HG02763 (cell line): ENCODE results near the gene MAPK1IP1L.
"Not testable (repeated sequence)": the region's sequence is repeated elsewhere in the genome, so short reads cannot be mapped to it uniquely, and the experiment has no call there.

ENCODE experiments used
- ATAC-seq: cut with Tn5 transposase; IDR thresholded peaks from one replicate; pipeline ENCODE4 v1.9.1; 2021; ENCODE audit warnings: mild to moderate bottlenecking, moderate library complexity; ENCODE audit not compliant: unreplicated experiment

MAPK1IP1L gene

GRCh38 chr14:55053500-55053899 lies 2.1 kb downstream of the MAPK1IP1L start:
- no peak for ATAC-seq

DNA sequence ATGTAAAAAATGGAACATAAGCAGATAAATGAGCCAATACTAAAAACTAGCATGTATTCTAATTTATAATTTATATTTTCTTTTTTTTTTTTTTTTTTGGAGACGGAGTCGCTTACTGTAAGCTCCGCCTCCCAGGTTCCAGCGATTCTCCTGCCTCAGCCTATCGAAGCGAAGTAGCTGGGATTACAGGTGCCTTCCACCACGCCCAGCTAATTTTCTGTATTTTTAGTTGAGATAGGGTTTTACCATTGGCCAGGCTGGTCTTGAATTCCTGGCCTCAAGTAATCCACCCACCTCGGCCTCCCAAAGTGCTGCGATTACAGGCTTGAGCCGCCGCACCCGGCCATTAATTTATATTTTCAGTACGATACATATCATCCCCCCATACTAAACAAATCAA lies 2.7 kb downstream of the MAPK1IP1L start:
- ATAC-seq = no peak

DNA sequence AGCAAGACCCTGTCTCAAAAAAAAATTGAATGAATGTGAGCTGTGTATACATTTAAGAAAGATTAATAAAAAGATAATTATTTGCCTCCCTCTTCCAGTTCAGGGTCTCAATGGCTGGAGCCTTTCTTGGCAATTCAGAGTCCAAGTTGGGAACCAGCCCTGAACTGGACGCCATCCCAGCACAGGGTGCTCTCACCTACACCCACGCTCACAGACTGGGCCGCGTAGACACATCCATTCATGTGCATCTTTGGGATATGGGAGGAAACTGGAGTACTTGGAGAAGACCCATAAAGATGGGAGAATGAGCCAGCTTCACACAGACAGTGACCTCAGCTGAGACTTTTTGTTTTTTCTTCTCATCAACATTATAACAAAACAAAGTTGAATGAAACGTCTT lies 6.5 kb downstream of the MAPK1IP1L start:
- no peak for ATAC-seq

DNA sequence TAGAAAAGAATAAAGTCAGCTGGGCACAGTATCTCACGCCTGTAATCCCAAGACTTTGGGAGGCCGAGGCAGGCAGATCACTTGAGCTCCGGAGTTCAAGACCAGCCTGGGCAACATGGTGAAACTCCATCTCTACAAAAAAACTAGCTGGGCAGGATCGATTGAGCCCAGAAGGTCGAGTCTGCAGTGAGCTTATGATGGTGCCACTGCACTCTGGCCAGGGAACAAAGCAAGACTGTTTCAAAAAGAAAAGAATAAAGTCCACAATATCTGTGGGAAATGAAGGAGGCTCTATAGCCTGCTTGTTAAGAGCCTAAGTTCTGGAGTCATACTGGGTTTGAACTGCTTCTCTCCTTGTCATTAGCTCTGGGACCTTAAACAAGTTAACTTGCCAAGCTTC lies 7.9 kb downstream of the MAPK1IP1L start:
- no peak for ATAC-seq

GRCh38 chr14:55062517-55063351 lies 11.3 kb downstream of the MAPK1IP1L start:
- no peak for ATAC-seq

DNA sequence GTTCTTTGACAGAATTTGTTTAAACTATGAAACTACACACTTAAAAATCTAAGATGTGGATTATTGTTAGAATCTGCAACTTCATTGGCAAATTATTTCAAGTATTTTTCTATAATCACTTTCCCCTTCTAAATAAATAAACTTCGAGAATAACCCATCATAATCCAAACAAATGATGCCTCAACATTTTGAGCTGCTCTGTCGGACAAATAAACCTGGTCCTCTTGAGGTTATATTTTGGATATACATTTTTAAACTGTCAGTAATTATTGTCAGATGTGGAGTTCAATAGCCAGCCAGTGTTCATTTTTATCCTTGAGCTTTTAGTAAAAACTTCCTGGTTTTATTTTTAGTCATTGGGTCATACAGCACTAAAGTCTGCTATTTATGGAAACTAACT lies 13.4 kb downstream of the MAPK1IP1L start:
- not testable (repeated sequence) for ATAC-seq

- ATAC-seq = no peak
These were observed 14.0 kb downstream of the MAPK1IP1L start for GRCh38 chr14:55065411-55065810.

DNA sequence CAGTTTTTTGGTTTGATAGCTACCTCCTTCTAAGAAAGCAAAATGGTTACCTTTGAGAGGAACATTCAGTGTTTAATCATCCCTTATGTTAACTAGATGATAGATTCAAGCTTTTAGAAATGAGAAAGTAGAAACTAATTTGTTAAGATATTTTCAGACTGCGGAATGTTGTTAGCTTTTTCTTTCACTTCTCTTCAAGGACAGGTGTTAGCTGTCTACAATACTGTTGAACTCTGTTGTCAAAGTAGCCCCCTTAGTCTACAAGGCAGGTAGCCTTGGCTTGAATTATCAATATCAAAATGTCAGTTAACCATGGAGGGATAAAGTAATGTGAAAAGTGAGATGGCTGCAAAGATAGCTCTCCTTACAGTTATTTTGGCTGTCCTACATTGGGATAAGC lies 14.8 kb downstream of the MAPK1IP1L start:
- no peak for ATAC-seq

DNA sequence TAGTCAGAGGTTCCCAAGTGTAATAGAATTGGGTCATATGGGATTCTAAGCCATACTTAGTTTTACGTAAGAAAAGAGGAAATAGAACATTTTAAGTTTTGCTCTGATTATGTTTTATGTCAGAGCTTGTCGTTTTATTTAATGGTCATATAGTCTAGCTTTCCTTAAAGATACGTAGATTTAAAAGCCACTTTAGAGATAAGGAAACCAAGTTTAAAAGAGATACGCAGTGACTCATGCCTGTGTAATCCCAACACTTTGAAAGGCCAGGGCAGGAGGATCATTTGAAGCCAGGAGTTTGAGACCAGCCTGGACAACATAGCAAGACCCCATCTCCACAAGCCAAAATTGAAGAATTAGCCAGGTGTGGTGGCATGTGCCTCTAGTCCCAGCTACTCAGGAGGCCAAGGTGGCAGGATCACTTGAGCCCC lies 19.5 kb downstream of the MAPK1IP1L start:
- no peak for ATAC-seq

DNA sequence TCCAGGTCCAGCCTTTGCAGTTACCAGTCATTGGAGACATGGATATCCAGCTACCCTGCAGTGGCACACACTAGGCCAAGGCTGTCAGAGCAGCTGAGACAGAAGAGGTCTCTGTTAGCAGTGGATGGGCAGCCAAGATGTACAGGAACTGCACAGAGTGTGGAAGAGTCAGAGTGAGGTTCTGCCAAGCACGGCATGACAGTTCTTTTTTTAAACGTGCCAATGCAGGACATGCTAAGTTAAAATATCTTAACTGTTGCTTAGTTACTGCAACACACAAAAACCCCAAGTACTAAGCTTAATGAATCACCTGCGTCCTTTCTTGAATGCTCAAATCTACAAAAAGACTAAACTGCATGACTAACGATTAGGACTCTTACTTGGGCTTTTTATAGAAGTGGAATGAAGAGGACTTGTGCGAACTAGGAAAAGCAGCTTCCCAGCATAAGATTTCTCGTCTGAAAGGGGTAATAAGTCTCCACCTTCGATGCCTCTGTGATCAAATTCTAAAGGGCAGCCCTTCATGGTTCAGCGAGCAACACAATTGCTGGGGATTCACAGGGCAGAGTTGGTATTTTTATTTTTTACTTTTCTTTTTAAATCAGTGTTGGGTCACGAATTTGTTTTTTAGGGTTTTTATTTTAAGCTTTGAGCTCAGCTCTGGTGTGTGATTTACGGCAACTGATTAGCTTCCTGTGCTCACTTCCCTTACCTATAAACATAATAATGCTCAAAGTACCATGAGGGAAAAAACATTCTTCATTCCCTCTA lies 20.6 kb downstream of the MAPK1IP1L start:
- ATAC-seq = peak; percentile 35

DNA sequence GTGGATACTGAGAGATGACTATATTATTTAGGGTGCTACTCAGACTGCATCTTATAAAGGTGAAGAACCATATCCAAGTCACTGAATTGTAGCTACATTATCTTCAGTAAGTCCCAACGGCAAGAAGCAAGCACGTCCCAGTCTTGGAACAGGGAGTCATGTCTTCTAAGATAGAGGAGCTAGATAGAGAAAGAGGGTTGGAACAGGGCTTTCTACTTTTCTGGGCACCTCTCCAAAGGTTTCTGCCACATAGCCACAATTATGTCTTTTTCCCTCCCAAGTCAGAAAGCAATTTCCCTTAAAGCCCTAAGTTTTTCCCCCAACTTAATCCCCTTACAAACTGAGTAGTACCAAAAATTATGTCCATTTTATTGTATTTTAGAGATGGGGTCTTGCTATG lies 22.4 kb downstream of the MAPK1IP1L start:
- no peak for ATAC-seq

GRCh38 chr14:55074662-55075061 lies 23.2 kb downstream of the MAPK1IP1L start:
- peak; percentile 50 for ATAC-seq

DNA sequence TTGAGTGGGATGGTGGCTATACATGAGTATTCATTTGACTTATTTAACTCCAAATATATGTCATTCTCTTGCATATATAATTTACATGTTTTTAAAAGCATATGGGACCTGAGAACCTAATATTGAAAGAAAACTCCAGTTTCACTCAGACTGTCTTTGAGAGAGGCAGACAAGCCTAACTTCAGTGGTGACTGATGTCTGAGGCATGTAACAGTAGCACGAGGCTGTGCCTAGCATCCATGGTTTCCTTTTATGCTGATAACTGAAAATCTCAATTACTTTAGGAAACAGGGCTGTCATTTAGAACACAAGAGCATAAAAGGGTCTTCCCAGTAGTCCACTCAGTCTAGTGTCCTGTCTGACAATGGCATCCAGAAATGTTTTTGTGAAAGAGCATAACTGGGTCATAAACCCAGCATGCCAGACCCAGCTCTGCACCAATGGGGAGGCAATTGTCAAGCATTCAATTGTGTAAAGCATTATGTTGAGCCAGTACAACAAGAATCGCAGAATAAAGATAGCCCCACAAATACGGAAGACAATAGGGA lies 24.3 kb downstream of the MAPK1IP1L start:
- ATAC-seq = no peak

DNA sequence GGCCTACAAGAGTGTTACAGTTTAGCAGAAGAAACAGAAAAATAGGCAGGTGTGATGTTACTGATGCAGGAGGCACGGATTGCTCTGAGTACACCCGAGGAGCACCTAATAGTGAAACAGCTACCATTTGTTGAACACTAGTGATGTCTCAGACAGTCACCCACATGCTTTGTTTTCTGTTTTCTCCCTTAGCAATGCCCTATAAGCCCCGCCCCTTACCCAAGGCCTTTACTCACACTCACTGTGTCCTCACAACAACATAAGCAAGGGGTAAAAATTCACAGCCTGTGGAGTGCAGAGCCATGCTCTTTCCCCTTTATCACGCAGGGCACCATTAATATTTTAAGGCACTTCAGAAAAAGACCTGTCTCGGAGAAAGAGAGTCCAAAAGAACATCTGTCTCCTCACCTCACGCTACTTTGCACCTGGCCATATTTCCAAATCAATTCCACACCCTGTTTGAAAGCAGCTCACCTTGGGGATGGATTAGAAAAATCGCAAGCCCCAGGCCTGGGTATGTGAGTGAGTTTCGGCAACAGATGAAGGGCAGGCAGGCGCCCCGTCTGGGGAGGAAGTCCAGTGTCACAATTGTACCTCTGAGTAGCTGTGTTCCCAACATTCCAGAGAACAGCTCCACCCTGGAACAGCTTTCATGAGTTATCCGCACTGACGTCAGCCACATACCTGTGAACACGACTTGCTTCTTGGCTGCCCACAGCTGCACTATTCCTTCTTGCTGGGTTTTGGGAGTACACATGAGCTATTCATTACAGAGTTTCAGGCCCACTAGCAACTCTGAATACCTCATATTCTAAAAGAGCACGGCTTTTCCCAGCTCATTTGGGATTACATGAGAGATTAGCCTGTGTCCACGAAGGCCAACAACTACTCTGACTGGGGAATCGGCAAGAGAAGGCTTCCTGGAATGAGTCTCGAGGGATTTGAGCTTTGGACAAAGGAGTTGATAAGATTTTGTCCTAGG lies 26.0 kb downstream of the MAPK1IP1L start:
- no peak for ATAC-seq

- ATAC-seq = not testable (repeated sequence)
These were observed 28.5 kb downstream of the MAPK1IP1L start for GRCh38 chr14:55079961-55080360.

GRCh38 chr14:55084401-55085059 lies 33.1 kb downstream of the MAPK1IP1L start:
- ATAC-seq = no peak

DNA sequence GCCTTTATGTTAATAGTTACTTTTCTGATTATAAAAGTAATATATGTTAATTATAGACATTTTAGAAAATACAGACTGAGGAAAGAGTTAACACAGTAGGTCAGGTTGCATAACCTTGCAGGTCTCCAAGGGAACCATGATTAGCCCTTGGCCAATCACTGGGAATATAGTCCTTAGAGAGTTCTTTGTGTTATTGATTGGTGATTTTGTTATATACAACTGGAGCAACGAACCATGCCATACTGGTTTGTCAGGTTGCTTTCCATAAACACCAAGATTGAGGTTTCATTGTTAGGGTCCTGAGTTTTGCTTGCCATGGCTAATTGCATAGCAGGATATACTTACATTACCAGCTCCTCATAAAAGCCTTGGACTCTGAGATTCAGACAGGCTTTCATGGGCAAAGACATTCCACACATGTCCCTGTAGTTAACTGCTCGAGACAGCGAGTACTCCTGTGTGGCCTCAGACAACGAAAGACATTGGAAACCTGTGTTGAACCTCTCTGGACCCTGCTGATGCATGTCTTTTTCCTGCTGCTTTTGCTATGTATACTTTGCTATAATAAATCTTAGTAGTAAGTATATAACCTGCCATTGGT lies 33.7 kb downstream of the MAPK1IP1L start:
- ATAC-seq = no peak

DNA sequence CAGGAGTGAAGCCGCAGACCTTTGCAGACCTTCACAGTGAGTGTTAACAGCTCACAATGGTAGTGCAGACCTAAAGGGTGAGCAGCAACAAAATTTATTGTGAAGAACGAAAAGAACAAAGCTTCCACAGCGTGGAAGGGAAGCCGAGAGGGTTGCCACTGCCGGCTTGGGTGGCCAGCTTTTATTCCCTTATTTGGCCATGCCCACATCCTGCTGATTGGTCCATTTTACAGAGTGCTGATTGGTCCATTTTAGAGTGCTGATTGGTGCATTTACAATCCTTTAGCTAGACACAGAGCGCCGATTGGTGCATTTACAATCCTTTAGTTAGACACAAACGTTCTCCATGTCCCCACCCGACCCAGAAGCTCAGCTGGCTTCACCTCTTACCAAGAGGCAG lies 35.5 kb downstream of the MAPK1IP1L start:
- no peak for ATAC-seq

GRCh38 chr14:55088356-55088755 lies 36.9 kb downstream of the MAPK1IP1L start:
- no peak for ATAC-seq

DNA sequence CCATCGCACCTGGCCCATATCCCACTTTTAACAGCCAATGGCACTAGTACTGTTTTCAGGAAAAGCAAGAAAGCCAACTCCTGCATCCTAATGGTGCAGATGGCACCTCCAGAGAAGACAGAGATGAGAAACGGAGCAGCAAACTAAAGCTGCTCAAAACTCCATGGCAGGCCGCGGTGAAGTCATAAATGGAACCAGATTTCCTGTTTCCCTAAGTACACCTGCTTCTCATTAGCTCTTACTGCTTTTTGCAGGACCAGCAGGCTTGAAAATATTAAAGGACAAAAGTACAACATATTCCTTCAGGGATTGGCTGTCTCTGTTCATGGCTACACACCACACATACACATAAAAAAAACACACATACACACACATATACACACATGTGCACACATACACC lies 40.9 kb downstream of the MAPK1IP1L start:
- no peak for ATAC-seq
